Islet of Langerhans (tissue), 1 donor: ENCODE measurements around the gene ZNF148.

Experiments used
- FAIRE-seq: peaks from one replicate; lab custom pipeline; 2011; peaks lifted over from hg19 to GRCh38; lab: Jason Lieb, UNC

Gene ZNF148

DNA sequence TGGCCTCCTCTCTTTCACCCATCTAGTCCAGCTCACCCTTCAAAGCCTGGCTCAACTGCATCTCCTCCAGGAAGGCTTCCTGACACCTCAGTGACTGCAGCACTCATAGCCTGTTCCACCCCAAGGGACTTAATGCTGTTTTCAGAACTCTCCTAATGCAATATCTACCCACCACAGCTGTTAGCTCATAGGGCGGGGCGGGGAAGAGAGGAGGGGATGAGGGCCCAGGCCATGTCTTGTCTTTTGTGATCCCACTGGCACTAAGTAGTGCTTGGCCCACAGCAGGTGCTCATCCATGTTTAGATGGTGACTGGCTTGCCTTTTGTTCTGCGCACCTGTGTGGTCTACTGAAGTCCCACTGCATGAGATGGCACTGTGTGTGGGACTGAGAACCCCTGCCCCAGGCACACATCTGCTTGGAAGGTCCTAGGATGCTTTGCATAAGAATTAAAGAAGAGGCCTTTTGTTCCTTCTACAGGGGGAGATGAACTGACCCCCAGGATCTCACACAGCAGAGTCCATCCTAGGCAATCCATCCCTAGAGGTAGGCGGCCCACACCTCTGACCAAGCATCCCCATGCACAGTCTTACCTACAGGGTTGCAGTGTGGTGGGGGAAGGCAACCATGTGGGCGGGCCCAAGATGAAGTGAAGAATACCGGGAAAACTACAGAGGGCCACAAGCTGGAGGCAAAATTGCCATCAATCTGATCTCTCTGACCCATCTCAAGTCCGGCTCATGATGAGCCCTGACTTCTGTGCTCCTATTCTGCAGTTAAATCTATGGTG is 185.6 kb downstream of the ZNF148 start:
- FAIRE-seq: no peak

DNA sequence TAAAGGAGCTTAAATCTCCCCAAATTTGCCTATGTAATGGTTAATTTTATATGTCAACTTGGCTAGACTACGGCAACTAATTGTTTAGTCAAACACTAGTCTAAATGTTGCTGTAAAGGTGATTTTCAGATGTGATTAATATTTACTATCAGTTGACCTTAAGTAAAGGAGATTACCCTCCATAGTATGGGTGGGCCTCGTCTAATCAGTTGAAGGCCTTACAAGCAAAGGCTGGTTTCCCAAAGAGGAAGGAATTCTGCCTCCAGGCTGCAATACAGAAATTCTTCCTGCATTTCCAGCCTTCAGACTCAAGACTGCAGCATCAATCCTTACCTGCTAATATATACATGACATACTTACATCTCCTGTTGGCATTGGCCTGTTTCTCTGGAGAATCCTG is 186.2 kb downstream of the ZNF148 start:
- no peak for FAIRE-seq

DNA sequence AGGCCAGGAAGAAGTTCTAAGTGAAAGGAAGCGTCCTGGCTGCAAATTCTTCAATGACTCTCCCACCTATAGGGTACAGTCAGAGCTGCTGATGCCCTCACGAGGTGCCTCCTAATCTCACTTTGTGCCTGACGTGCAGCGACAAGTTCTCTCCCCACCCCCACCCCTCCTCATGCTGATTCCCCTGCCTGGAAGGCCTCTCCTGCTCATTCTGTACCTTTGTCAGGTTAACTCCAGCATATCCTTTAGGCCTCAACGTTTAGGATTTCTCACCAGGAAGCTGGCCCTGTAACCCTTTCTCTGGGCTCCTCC is 187.6 kb downstream of the ZNF148 start:
- no peak for FAIRE-seq

- no peak for FAIRE-seq
Measured at GRCh38 chr3:125186800-125187598, 188.1 kb downstream of the ZNF148 start.

GRCh38 chr3:125186261-125186787 is 188.8 kb downstream of the ZNF148 start:
- no peak for FAIRE-seq

DNA sequence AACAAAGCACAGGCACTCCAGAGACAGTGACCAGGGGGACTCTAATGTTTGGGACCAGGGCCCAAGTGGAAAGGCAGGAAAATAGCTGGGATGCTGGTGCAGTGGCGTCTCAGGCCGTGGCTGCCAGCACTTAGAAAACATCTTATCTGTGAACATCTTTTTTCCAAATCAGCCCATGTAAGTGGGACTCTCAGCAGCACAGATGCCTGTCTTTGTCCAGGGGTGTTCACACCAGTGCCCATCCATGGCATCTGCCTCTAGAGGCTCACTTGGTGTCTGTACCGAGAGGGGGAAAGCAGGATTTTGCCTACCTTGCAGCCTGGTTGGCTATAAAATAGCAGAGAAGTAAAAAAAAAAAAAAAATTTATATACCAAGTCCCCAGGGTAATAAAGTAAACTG is 189.3 kb downstream of the ZNF148 start:
- FAIRE-seq: no peak

DNA sequence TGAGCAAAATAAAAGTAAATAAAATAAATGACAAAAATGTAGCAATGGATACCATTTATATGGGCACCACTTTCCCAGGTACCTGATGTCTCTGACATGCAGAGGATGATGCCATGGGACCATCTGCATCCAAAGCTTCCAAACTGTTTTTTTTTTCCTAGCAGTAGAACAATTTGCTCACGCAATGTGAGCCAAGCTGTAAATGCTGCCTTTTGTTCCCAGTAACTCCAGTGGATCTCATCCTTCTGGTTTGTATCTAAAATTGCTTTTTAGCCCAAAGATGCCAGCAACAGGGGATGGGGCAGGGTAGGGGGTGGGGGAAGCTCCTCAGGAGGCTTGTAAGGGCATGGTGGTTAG is 195.3 kb downstream of the ZNF148 start:
- FAIRE-seq: no peak

- no peak for FAIRE-seq
Measured at GRCh38 chr3:125179143-125179883, 195.8 kb downstream of the ZNF148 start.

GRCh38 chr3:125177746-125178145 is 197.4 kb downstream of the ZNF148 start:
- FAIRE-seq: no peak
